Measurements from ENCODE around the gene PRKACB. TPM values are rescaled to one million over a fixed set of nuclear protein-coding genes. Genes with fewer than 3 reads are reported as not detected.

PRKACB gene
- total RNA-seq, 2 donors from 2014 or later: 35.0 to 42.4 TPM

GRCh38 chr1:84164161-84164560 is 20.1 kb downstream of the PRKACB start:
- no peaks in the 10 kb centered on the region for H3K27me3 Mint-ChIP-seq (ENCODE audit: low read depth)
- ATAC-seq (replicated peaks in 1 of 2) (no peak), DNase-seq (no peak)
- H3K4me1 Mint-ChIP-seq (ENCODE audit: low read depth): peaks cover 72% of the 10 kb centered on the region
- H3K36me3 Mint-ChIP-seq (ENCODE audit: insufficient read depth in 2 of 2): no peaks in the 10 kb centered on the region
- H3K9me3 Mint-ChIP-seq: no peaks in the 10 kb centered on the region
- H3K4me3 Mint-ChIP-seq: peak overlapping the region; percentile 66 to 85
- peak overlapping the region; percentile 91 for H3K27ac Mint-ChIP-seq

GRCh38 chr1:84164567-84165021 is 20.5 kb downstream of the PRKACB start:
- peak in 1 of 2 donors; percentile 40 for ATAC-seq (replicated peaks in 1 of 2)
- peaks cover 76% of the 10 kb centered on the region for H3K4me1 Mint-ChIP-seq (ENCODE audit: low read depth)
- H3K36me3 Mint-ChIP-seq (ENCODE audit: insufficient read depth in 2 of 2): no peaks in the 10 kb centered on the region
- peak overlapping the region; percentile 91 for H3K27ac Mint-ChIP-seq
- H3K27me3 Mint-ChIP-seq (ENCODE audit: low read depth): no peaks in the 10 kb centered on the region
- no peak for DNase-seq
- H3K4me3 Mint-ChIP-seq: peak overlapping the region; percentile 66 to 85
- no peaks in the 10 kb centered on the region for H3K9me3 Mint-ChIP-seq

DNA sequence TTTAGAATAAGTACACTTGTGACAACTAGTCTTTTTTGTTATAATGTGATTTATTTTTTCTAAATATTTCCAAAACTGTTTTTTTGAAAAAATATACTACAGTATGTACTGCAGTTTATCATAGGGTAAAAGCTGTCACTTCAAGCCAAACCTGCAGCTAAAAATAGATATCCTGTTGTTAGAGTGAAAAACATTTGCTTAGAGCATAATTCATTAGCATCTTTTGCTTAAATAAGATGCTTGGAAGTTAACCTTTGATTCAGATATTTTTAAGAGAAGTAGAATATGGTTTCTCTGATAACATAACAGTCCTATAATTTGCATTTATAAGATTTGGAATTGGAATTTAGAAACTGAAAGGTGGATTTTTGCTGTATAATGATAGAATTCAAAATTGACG is 21.5 kb downstream of the PRKACB start:
- ATAC-seq (replicated peaks in 1 of 2) (no peak), DNase-seq (no peak)
- Mint-ChIP-seq H3K27me3 (ENCODE audit: low read depth) (no peaks in the 10 kb centered on the region), H3K27ac (no peak overlapping the region), H3K4me3 (peak overlapping the region; percentile 35 to 58), H3K9me3 (no peaks in the 10 kb centered on the region), H3K4me1 (ENCODE audit: low read depth) (peaks cover 79% of the 10 kb centered on the region), H3K36me3 (ENCODE audit: insufficient read depth in 2 of 2) (no peaks in the 10 kb centered on the region)

GRCh38 chr1:84166797-84167196 is 22.7 kb downstream of the PRKACB start:
- peak overlapping the region; percentile 14 to 75 for H3K4me3 Mint-ChIP-seq
- no peaks in the 10 kb centered on the region for H3K36me3 Mint-ChIP-seq (ENCODE audit: insufficient read depth in 2 of 2)
- H3K27me3 Mint-ChIP-seq (ENCODE audit: low read depth): no peaks in the 10 kb centered on the region
- ATAC-seq (replicated peaks in 1 of 2): peak; percentile 62 to 73
- peak overlapping the region; percentile 68 for H3K27ac Mint-ChIP-seq
- peaks cover 77% of the 10 kb centered on the region for H3K4me1 Mint-ChIP-seq (ENCODE audit: low read depth)
- no peaks in the 10 kb centered on the region for H3K9me3 Mint-ChIP-seq
- DNase-seq: no peak

DNA sequence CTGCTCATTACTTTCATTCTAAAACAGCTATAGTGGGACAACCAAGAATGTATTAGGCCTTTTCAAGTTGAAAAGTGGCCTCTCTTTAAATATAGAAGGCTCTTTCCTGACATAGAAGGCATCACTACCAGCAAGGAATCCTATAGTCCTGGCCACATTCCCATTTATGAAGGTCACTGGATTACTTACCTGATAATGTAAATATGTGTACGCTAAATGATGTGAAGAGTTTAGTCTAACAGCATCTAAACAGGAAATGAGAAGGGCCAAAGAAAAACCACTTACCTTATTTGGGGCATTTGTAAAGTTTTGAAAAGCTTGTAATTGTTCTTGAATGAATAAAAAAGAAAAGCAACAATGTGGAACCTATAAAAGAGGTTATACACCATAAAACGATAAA is 24.7 kb downstream of the PRKACB start:
- H3K27me3 Mint-ChIP-seq (ENCODE audit: low read depth): no peaks in the 10 kb centered on the region
- peaks cover 65% of the 10 kb centered on the region for H3K4me1 Mint-ChIP-seq (ENCODE audit: low read depth)
- H3K36me3 Mint-ChIP-seq (ENCODE audit: insufficient read depth in 2 of 2): no peaks in the 10 kb centered on the region
- ATAC-seq (replicated peaks in 1 of 2): no peak
- H3K4me3 Mint-ChIP-seq: peak overlapping the region in 1 of 2 donors; percentile 59
- H3K27ac Mint-ChIP-seq: peak overlapping the region; percentile 89
- H3K9me3 Mint-ChIP-seq: no peaks in the 10 kb centered on the region
- no peak for DNase-seq

- Mint-ChIP-seq H3K4me3 (no peak overlapping the region), H3K4me1 (ENCODE audit: low read depth) (peaks cover 62% of the 10 kb centered on the region)
Observed at GRCh38 chr1:84170171-84170570, 26.1 kb downstream of the PRKACB start.

GRCh38 chr1:84171481-84171880 is 27.4 kb downstream of the PRKACB start:
- Mint-ChIP-seq H3K27ac (peak overlapping the region; percentile 3), H3K4me3 (peak overlapping the region in 1 of 2 donors; percentile 26), H3K9me3 (no peaks in the 10 kb centered on the region), H3K36me3 (ENCODE audit: insufficient read depth in 2 of 2) (no peaks in the 10 kb centered on the region), H3K4me1 (ENCODE audit: low read depth) (peaks cover 61% of the 10 kb centered on the region), H3K27me3 (ENCODE audit: low read depth) (no peaks in the 10 kb centered on the region)
- ATAC-seq (replicated peaks in 1 of 2) (no peak), DNase-seq (no peak)

More at GRCh38 chr1:84170171-84170570, 26.1 kb downstream of the PRKACB start:
- H3K9me3 Mint-ChIP-seq: no peaks in the 10 kb centered on the region
- no peaks in the 10 kb centered on the region for H3K36me3 Mint-ChIP-seq (ENCODE audit: insufficient read depth in 2 of 2)
- H3K27me3 Mint-ChIP-seq (ENCODE audit: low read depth): no peaks in the 10 kb centered on the region
- DNase-seq: no peak
- ATAC-seq (replicated peaks in 1 of 2): no peak
- no peak overlapping the region for H3K27ac Mint-ChIP-seq

GRCh38 chr1:84174051-84174556 is 30.0 kb downstream of the PRKACB start:
- DNase-seq: no peak
- ATAC-seq (replicated peaks in 1 of 2): no peak
- Mint-ChIP-seq H3K27ac (no peak overlapping the region), H3K9me3 (no peaks in the 10 kb centered on the region), H3K4me1 (ENCODE audit: low read depth) (peaks cover 47% of the 10 kb centered on the region), H3K36me3 (ENCODE audit: insufficient read depth in 2 of 2) (no peaks in the 10 kb centered on the region), H3K4me3 (no peak overlapping the region), H3K27me3 (ENCODE audit: low read depth) (no peaks in the 10 kb centered on the region)

DNA sequence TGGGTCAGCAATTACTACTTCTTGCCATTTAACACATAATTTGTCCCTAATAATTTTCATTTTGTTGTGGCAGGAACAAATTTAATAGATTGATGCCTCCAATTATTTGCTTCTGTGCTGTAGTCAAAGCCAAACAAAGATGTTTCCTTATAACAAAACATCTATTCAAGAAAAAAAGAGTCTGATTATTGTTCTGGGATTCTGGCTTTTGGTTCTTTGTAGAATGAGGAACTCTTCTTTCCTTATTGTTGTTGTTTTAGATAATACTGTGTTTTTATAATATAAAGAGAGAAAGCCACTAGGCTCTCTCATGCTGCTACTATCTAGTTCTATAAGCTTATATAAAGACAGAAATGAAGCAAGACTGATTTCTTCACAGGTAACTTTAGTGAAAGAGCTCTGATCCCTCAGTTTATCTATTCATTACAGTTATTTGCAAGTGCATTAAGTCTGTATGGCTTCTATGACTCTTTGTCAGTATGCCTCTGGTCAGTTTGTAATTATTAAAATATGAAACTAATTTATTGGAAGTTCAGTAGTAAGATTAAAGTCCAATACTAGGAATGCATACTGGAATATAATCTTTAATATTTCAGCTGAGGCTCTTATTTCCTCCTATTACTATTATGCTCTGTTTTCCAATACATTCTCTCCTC is 37.4 kb downstream of the PRKACB start:
- no peak for ATAC-seq (replicated peaks in 1 of 2)
- Mint-ChIP-seq H3K9me3 (peaks cover 2 to 3% of the 10 kb centered on the region in 2 donors), H3K36me3 (ENCODE audit: insufficient read depth in 2 of 2) (peaks cover 3 to 12% of the 10 kb centered on the region in 2 donors), H3K4me3 (no peak overlapping the region), H3K4me1 (ENCODE audit: low read depth) (peaks cover 9% of the 10 kb centered on the region), H3K27ac (no peak overlapping the region), H3K27me3 (ENCODE audit: low read depth) (no peaks in the 10 kb centered on the region)
- DNase-seq: no peak

DNA sequence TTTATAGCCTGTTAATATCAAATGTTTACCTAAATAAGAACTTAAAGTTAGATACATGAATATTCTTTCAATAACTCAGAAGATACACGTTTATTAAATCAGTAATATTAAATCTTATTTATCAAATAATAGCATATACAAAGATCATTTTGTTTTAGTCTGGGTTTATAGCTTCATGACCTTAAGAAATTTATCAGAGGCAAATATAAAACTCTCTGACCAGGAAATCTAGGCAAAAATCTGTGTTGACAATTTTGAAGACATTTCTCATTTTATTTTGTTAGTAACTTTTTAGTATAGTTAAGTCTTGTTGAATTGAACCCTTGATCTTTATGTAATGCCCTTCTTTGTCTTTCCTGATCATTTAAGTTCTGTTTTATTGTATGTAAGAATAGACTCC is 46.4 kb downstream of the PRKACB start:
- peaks cover 27 to 61% of the 10 kb centered on the region in 2 donors for H3K36me3 Mint-ChIP-seq (ENCODE audit: insufficient read depth in 2 of 2)
- ATAC-seq (replicated peaks in 1 of 2) (no peak), DNase-seq (no peak)
- H3K4me1 Mint-ChIP-seq (ENCODE audit: low read depth): no peaks in the 10 kb centered on the region
- H3K4me3 Mint-ChIP-seq: no peak overlapping the region
- H3K27me3 Mint-ChIP-seq (ENCODE audit: low read depth): no peaks in the 10 kb centered on the region
- peaks cover 4% of the 10 kb centered on the region in 2 donors for H3K9me3 Mint-ChIP-seq
- H3K27ac Mint-ChIP-seq: no peak overlapping the region

- H3K4me1 Mint-ChIP-seq (ENCODE audit: low read depth): no peaks in the 10 kb centered on the region
- no peaks in the 10 kb centered on the region for H3K27me3 Mint-ChIP-seq (ENCODE audit: low read depth)
- H3K9me3 Mint-ChIP-seq: peaks cover 4% of the 10 kb centered on the region in 2 donors
- DNase-seq (no peak), ATAC-seq (replicated peaks in 1 of 2) (no peak)
- no peak overlapping the region for H3K27ac Mint-ChIP-seq
- H3K4me3 Mint-ChIP-seq: no peak overlapping the region
- peaks cover 22 to 46% of the 10 kb centered on the region in 2 donors for H3K36me3 Mint-ChIP-seq (ENCODE audit: insufficient read depth in 2 of 2)
Observed at GRCh38 chr1:84192681-84193080, 48.6 kb downstream of the PRKACB start.

GRCh38 chr1:84198832-84199231 is 54.8 kb downstream of the PRKACB start:
- Mint-ChIP-seq H3K4me1 (ENCODE audit: low read depth) (peaks cover 12% of the 10 kb centered on the region), H3K27me3 (ENCODE audit: low read depth) (no peaks in the 10 kb centered on the region), H3K27ac (no peak overlapping the region), H3K36me3 (ENCODE audit: insufficient read depth in 2 of 2) (peaks cover 12 to 25% of the 10 kb centered on the region in 2 donors), H3K4me3 (no peak overlapping the region), H3K9me3 (peaks cover 1 to 4% of the 10 kb centered on the region in 2 donors)
- ATAC-seq (replicated peaks in 1 of 2) (no peak), DNase-seq (no peak)

GRCh38 chr1:84199257-84199656 is 55.2 kb downstream of the PRKACB start:
- Mint-ChIP-seq H3K27me3 (ENCODE audit: low read depth) (no peaks in the 10 kb centered on the region), H3K4me1 (ENCODE audit: low read depth) (peaks cover 13% of the 10 kb centered on the region), H3K36me3 (ENCODE audit: insufficient read depth in 2 of 2) (peaks cover 10 to 21% of the 10 kb centered on the region in 2 donors), H3K27ac (no peak overlapping the region), H3K9me3 (peaks cover 1 to 4% of the 10 kb centered on the region in 2 donors), H3K4me3 (no peak overlapping the region)
- ATAC-seq (replicated peaks in 1 of 2) (no peak), DNase-seq (no peak)

- Mint-ChIP-seq H3K4me1 (ENCODE audit: low read depth) (peaks cover 13% of the 10 kb centered on the region), H3K27ac (no peak overlapping the region), H3K36me3 (ENCODE audit: insufficient read depth in 2 of 2) (peaks cover 10 to 22% of the 10 kb centered on the region in 2 donors), H3K4me3 (no peak overlapping the region), H3K27me3 (ENCODE audit: low read depth) (no peaks in the 10 kb centered on the region), H3K9me3 (peaks cover 1 to 4% of the 10 kb centered on the region in 2 donors)
- ATAC-seq (replicated peaks in 1 of 2) (no peak), DNase-seq (no peak)
Observed at GRCh38 chr1:84202126-84202525, 58.1 kb downstream of the PRKACB start.
